Endodermal cell (in vitro differentiated cells): ENCODE data around the gene ARMC8. TPM values are rescaled to one million over a fixed set of nuclear protein-coding genes. Genes with fewer than 3 reads are reported as not detected.

ENCODE experiments used
- DNase-seq: peaks from one replicate; pipeline ENCODE4 v3.0.0-alpha.2; 2017
- H3K27ac ChIP-seq: 2 replicates; pipeline ENCODE4 v1.5.1; 2013; ENCODE audit warnings: mild to moderate bottlenecking, low read depth, low read length, moderate library complexity
- H3K27me3 ChIP-seq: 2 replicates; pipeline ENCODE4 v1.6.1; 2013; ENCODE audit warnings: mild to moderate bottlenecking, low read length, moderate library complexity; ENCODE audit not compliant: insufficient read depth, control insufficient read depth, poor library complexity, severe bottlenecking
- H3K36me3 ChIP-seq: 2 replicates; pipeline ENCODE4 v1.7.0; 2013; ENCODE audit warnings: mild to moderate bottlenecking, low read length, moderate library complexity; ENCODE audit not compliant: control insufficient read depth, insufficient read depth
- H3K4me1 ChIP-seq: one replicate; pipeline ENCODE4 v1.7.0; 2013; ENCODE audit warnings: low read length; ENCODE audit not compliant: control insufficient read depth, insufficient read depth
- H3K4me3 ChIP-seq: 2 replicates; pipeline ENCODE4 v1.5.1; 2013; ENCODE audit warnings: mild to moderate bottlenecking, low read length, moderate library complexity
- H3K9ac ChIP-seq: 2 replicates; pipeline ENCODE4 v1.6.1; 2013; ENCODE audit warnings: mild to moderate bottlenecking, low read length, moderate library complexity; ENCODE audit not compliant: poor library complexity, severe bottlenecking; ENCODE audit errors: extremely low read depth
- H3K9me3 ChIP-seq: 2 replicates; pipeline ENCODE4 v1.6.1; 2013; ENCODE audit warnings: mild to moderate bottlenecking, low read length, moderate library complexity; ENCODE audit not compliant: control insufficient read depth
- H3K27ac Mint-ChIP-seq: 2 replicates; pipeline ENCODE4 v1.8.0; 2020; ENCODE audit warnings: mixed read lengths
- H3K27me3 Mint-ChIP-seq: 2 replicates; pipeline ENCODE4 v1.8.0; 2021; ENCODE audit warnings: mild to moderate bottlenecking, mixed read lengths; ENCODE audit not compliant: insufficient read depth
- H3K36me3 Mint-ChIP-seq: 2 replicates; pipeline ENCODE4 v1.8.0; 2020; ENCODE audit warnings: low read depth, mixed read lengths
- H3K4me1 Mint-ChIP-seq: 2 replicates; pipeline ENCODE4 v1.8.0; 2020; ENCODE audit warnings: mixed read lengths
- H3K4me3 Mint-ChIP-seq: 2 replicates; pipeline ENCODE4 v1.8.0; 2020; ENCODE audit warnings: mild to moderate bottlenecking, moderate library complexity, mixed read lengths
- H3K9me3 Mint-ChIP-seq: 2 replicates; pipeline ENCODE4 v1.8.0; 2020; ENCODE audit warnings: mild to moderate bottlenecking, mixed read lengths
- CTCF ChIP-seq: fragments of 200-600 bp; sonication (generic); conservative IDR thresholded peaks from 2 replicates; pipeline ENCODE4 v1.5.0; 2021; ENCODE audit warnings: antibody characterized with exemption, mild to moderate bottlenecking
- WGBS, 2 experiments: methylation state at CpG; one replicate each; pipeline versions ENCODE4 v1.1.5 to v1.1.7; 2013; ENCODE audit warnings: missing lambda C conversion rate in 2 of 2, mixed read lengths in 1 of 2; ENCODE audit not compliant: insufficient coverage in 1 of 2, insufficient read length in 1 of 2; 5-methylcytosine and 5-hydroxymethylcytosine counted together
- total RNA-seq, 2 donors: library from RNA; stranded (reverse); fragmentation: NEBNext Ultra II Directional in 1 of 2; extraction: Animal tissue kit (Norgen Biotek cat#: 25700) in 1 of 2; gene quantifications; 2 replicates in 1 of 2; 3 replicates in 1 of 2; pipeline ENCODE4 v1.2.1, GENCODE V29; 2021

The ARMC8 gene
- total RNA-seq, 2 donors from 2014 or later = 58.6 to 60.4 TPM

- Mint-ChIP-seq H3K9me3 (no peaks in the 10 kb centered on the region), H3K27ac (no peak overlapping the region), H3K36me3 (peaks cover 34% of the 10 kb centered on the region), H3K4me3 (no peak overlapping the region), H3K4me1 (no peaks in the 10 kb centered on the region), H3K27me3 (no peaks in the 10 kb centered on the region)
- Histone ChIP-seq H3K9ac (no peak overlapping the region), H3K9me3 (no peaks in the 10 kb centered on the region), H3K27me3 (no peaks in the 10 kb centered on the region), H3K4me1 (no peaks in the 10 kb centered on the region), H3K27ac (no peak overlapping the region), H3K36me3 (peaks cover 85% of the 10 kb centered on the region), H3K4me3 (no peak overlapping the region)
- DNase-seq = no peak
- no peak for TF ChIP-seq CTCF
- 97 to 100% methylated on average over 1 to 2 of the region's 2 CpGs for WGBS, 2 experiments
These were observed 54.6 kb downstream of the ARMC8 start for GRCh38 chr3:138241676-138242075.

- Mint-ChIP-seq H3K27me3 (no peaks in the 10 kb centered on the region), H3K4me3 (no peak overlapping the region), H3K9me3 (no peaks in the 10 kb centered on the region), H3K4me1 (no peaks in the 10 kb centered on the region), H3K27ac (no peak overlapping the region), H3K36me3 (peaks cover 34% of the 10 kb centered on the region)
- Histone ChIP-seq H3K4me1 (no peaks in the 10 kb centered on the region), H3K27ac (no peak overlapping the region), H3K9me3 (no peaks in the 10 kb centered on the region), H3K27me3 (no peaks in the 10 kb centered on the region), H3K36me3 (peaks cover 77% of the 10 kb centered on the region), H3K9ac (no peak overlapping the region), H3K4me3 (no peak overlapping the region)
- 100% methylated on average over 1 of the region's 1 CpG for WGBS, 2 experiments
- DNase-seq = no peak
- no peak for TF ChIP-seq CTCF
These were observed 55.4 kb downstream of the ARMC8 start for GRCh38 chr3:138242466-138242865.

- Mint-ChIP-seq H3K27me3 (no peaks in the 10 kb centered on the region), H3K9me3 (no peaks in the 10 kb centered on the region), H3K27ac (no peak overlapping the region), H3K4me3 (no peak overlapping the region), H3K4me1 (no peaks in the 10 kb centered on the region), H3K36me3 (peaks cover 40% of the 10 kb centered on the region)
- no peaks in the 10 kb centered on the region for H3K9me3 ChIP-seq
- no peak overlapping the region for H3K27ac ChIP-seq
- H3K4me1 ChIP-seq = no peaks in the 10 kb centered on the region
- peaks cover 70% of the 10 kb centered on the region for H3K36me3 ChIP-seq
- H3K9ac ChIP-seq = no peak overlapping the region
- DNase-seq = no peak
- no peaks in the 10 kb centered on the region for H3K27me3 ChIP-seq
- no peak for TF ChIP-seq CTCF
- no peak overlapping the region for H3K4me3 ChIP-seq
- WGBS, 2 experiments = 94 to 100% methylated on average over 2 to 9 of the region's 9 CpGs
These were observed 57.9 kb downstream of the ARMC8 start for GRCh38 chr3:138245026-138245425.
